DOHH2 (cell line): Measurements from ENCODE around the gene TTC28.

Experiments used
- CTCF ChIP-seq: fragments of 200-600 bp; sonication (generic); IDR thresholded peaks from one replicate; pipeline ENCODE4 v1.5.1; 2014; ENCODE audit warnings: antibody characterized with exemption, mild to moderate bottlenecking, low read depth, low read length; ENCODE audit not compliant: poor library complexity, severe bottlenecking
- EZH2phosphoT487 ChIP-seq: fragments of 200-600 bp; sonication (generic); IDR thresholded peaks from 2 replicates; pipeline ENCODE4 v1.6.1; 2017; ENCODE audit warnings: borderline replicate concordance, mild to moderate bottlenecking, antibody characterized with exemption, low read length, moderate library complexity, mixed read lengths

GRCh38 chr22:28541137-28541536, 138.5 kb downstream of the TTC28 start:
- no peak for TF ChIP-seq CTCF
- no peak for TF ChIP-seq EZH2phosphoT487
